Adrenal gland (tissue), 12 donors: ENCODE data around the gene AMN. TPM values are rescaled to one million over a fixed set of nuclear protein-coding genes. Genes with fewer than 3 reads are reported as not detected.

ENCODE experiments used
- DNase-seq, 7 donors: peaks; one replicate each; pipeline ENCODE4 v3.0.0-alpha.2; 2019 to 2020
- H3K27ac ChIP-seq, 5 donors: fragments of 200-600 bp; sonication (generic) in 4 of 5; 1 replicate in 3 of 5; 2 replicates in 2 of 5; pipeline versions ENCODE4 v1.5.1 to v1.8.0; 2016 to 2020; ENCODE audit warnings: mild to moderate bottlenecking in 1 of 5
- H3K27me3 ChIP-seq: fragments of 200-600 bp; 2 replicates; pipeline ENCODE4 v1.8.0; 2021
- H3K36me3 ChIP-seq, 2 donors: fragments of 200-600 bp; replicated peaks in 1 of 2; 1 replicate in 1 of 2; 2 replicates in 1 of 2; pipeline versions ENCODE4 v1.5.1 to v1.8.0; 2018 to 2022
- H3K4me1 ChIP-seq, 2 donors: fragments of 200-600 bp; replicated peaks in 1 of 2; 1 replicate in 1 of 2; 2 replicates in 1 of 2; pipeline versions ENCODE4 v1.5.1 to v1.8.0; 2018 to 2021
- H3K4me3 ChIP-seq, 4 donors: fragments of 200-600 bp; sonication (generic) in 3 of 4; one replicate each; pipeline ENCODE4 v1.5.1; 2016 to 2018
- H3K9me3 ChIP-seq, 3 donors: fragments of 200-600 bp; sonication (generic) in 1 of 3; replicated peaks in 1 of 3; 1 replicate in 2 of 3; 2 replicates in 1 of 3; pipeline versions ENCODE4 v1.5.1 to v1.8.0; 2016 to 2021
- CTCF ChIP-seq, 6 experiments: fragments of 450-650 bp in 4 of 6; fragments of 200-600 bp in 2 of 6; sonication (generic) in 1 of 6; IDR thresholded peaks; 1 replicate in 5 of 6; 2 replicates in 1 of 6; pipeline versions ENCODE4 v1.5.1 to v1.8.0; 2016 to 2021; ENCODE audit warnings: antibody characterized with exemption in 6 of 6, mild to moderate bottlenecking in 2 of 6, moderate library complexity in 1 of 6
- POLR2A ChIP-seq, 2 donors: fragments of 450-650 bp; IDR thresholded peaks; one replicate each; pipeline ENCODE4 v1.6.1; 2017; ENCODE audit warnings: antibody characterized with exemption in 2 of 2, mild to moderate bottlenecking in 2 of 2, moderate library complexity in 1 of 2
- WGBS, 4 donors: extraction: QIAGEN DNeasy Blood & Tissue Kit in 2 of 4; methylation state at CpG; one replicate each; pipeline versions ENCODE4 v1.1.5 to v1.1.7; 2013 to 2017; 5-methylcytosine and 5-hydroxymethylcytosine counted together
- intact Hi-C, 2 donors: fragments of 100-400 bp; cut with DNase I; formaldehyde crosslinking; loops; one replicate each; pipeline versions ENCODE4 v1.14.1 to v1.15.0; 2022 to 2023
- polyA plus RNA-seq, 3 donors: library from polyadenylated mRNA; stranded (reverse); fragments of 200-250 nt in 2 of 3; fragments of 350-450 nt in 1 of 3; fragmentation: Illumina TruSeq in 1 of 3; extraction: RNeasy Lipid Tissue Mini Kit (QIAGEN cat#74804) in 1 of 3; gene quantifications; one replicate each; pipeline ENCODE4 v1.2.3, GENCODE V29; 2013 to 2014
- total RNA-seq, 9 donors: library from RNA; depleted of rRNA in 4 of 9; stranded (reverse); fragments of >200 nt in 4 of 9; fragments of 120-200 nt in 1 of 9; fragmentation: NEBNext Ultra II Directional in 1 of 9; extraction: Animal tissue kit (Norgen Biotek cat#: 25700) in 1 of 9; gene quantifications; one replicate each; pipeline versions ENCODE4 v1.1.0 to v1.2.4, GENCODE V29; 2013 to 2023
- donor health status: healthy with polysubstance abuse.
- donor health status: Bipolar disorder and iron deficiency.
- donor health status: DM: yes; HTN: yes; CAD: no.
- donor health status: DM: no; HTN: no; CAD: no.
- donor health status: DM: no; HTN: no; CAD: no.
- donor health status: DM: yes; HTN: yes; CAD: no.

The AMN gene
- total and polyA plus RNA-seq, 12 donors = 0.07 to 3.6 (median 0.35) TPM; not detected in 4

- WGBS, 4 donors = 85 to 94% (median 88%) methylated on average over 6 of the region's 6 CpGs
- intact Hi-C loops = no loop called here
- Histone ChIP-seq H3K36me3 (peaks cover 0 to 11% of the 10 kb centered on the region in 2 donors), H3K9me3 (no peaks in the 10 kb centered on the region), H3K4me1 (no peaks in the 10 kb centered on the region), H3K27ac (no peak overlapping the region), H3K4me3 (no peak overlapping the region), H3K27me3 (no peaks in the 10 kb centered on the region)
- DNase-seq = no peak
- TF ChIP-seq POLR2A (IDR thresholded peaks at IDR 0.05) (no peak), CTCF (IDR thresholded peaks at IDR 0.05) (no peak)
These were observed 44.1 kb upstream of the AMN start for GRCh38 chr14:102878174-102878969.

GRCh38 chr14:102878970-102879460 is 43.4 kb upstream of the AMN start:
- intact Hi-C loops = no loop called here
- peaks cover 0 to 11% of the 10 kb centered on the region in 2 donors for H3K36me3 ChIP-seq
- H3K27ac ChIP-seq = no peak overlapping the region
- H3K27me3 ChIP-seq = no peaks in the 10 kb centered on the region
- no peaks in the 10 kb centered on the region for H3K9me3 ChIP-seq
- WGBS, 4 donors = 91 to 95% (median 95%) methylated on average over 6 of the region's 6 CpGs
- no peak for DNase-seq
- no peak for TF ChIP-seq POLR2A (IDR thresholded peaks at IDR 0.05)
- no peak for TF ChIP-seq CTCF (IDR thresholded peaks at IDR 0.05)
- no peak overlapping the region for H3K4me3 ChIP-seq
- no peaks in the 10 kb centered on the region for H3K4me1 ChIP-seq

- Histone ChIP-seq H3K4me3 (no peak overlapping the region), H3K36me3 (peaks cover 0 to 8% of the 10 kb centered on the region in 2 donors), H3K4me1 (no peaks in the 10 kb centered on the region), H3K27ac (no peak overlapping the region), H3K27me3 (no peaks in the 10 kb centered on the region), H3K9me3 (no peaks in the 10 kb centered on the region)
- TF ChIP-seq POLR2A (IDR thresholded peaks at IDR 0.05) (no peak), CTCF (IDR thresholded peaks at IDR 0.05) (no peak)
- DNase-seq = no peak
- intact Hi-C loops = no loop called here
- 79 to 90% (median 84%) methylated on average over 5 of the region's 5 CpGs for WGBS, 4 donors
These were observed 40.1 kb upstream of the AMN start for GRCh38 chr14:102882226-102882906.

GRCh38 chr14:102883089-102883541 is 39.3 kb upstream of the AMN start:
- Histone ChIP-seq H3K4me3 (no peak overlapping the region), H3K27ac (no peak overlapping the region), H3K9me3 (no peaks in the 10 kb centered on the region), H3K36me3 (peaks cover 0 to 8% of the 10 kb centered on the region in 2 donors), H3K4me1 (no peaks in the 10 kb centered on the region), H3K27me3 (no peaks in the 10 kb centered on the region)
- TF ChIP-seq CTCF (IDR thresholded peaks at IDR 0.05) = no peak
- TF ChIP-seq POLR2A (IDR thresholded peaks at IDR 0.05) = no peak
- 92 to 93% (median 92%) methylated on average over 5 of the region's 5 CpGs for WGBS, 4 donors
- intact Hi-C loops = no loop called here
- DNase-seq = no peak
